Brain pericyte (primary cell): ENCODE data around the gene GPR6.

Experiments used
- DNase-seq: peaks from one replicate; pipeline ENCODE4 v3.0.0-alpha.2; 2012; ENCODE audit warnings: low read depth, low spot score

Gene GPR6

DNA sequence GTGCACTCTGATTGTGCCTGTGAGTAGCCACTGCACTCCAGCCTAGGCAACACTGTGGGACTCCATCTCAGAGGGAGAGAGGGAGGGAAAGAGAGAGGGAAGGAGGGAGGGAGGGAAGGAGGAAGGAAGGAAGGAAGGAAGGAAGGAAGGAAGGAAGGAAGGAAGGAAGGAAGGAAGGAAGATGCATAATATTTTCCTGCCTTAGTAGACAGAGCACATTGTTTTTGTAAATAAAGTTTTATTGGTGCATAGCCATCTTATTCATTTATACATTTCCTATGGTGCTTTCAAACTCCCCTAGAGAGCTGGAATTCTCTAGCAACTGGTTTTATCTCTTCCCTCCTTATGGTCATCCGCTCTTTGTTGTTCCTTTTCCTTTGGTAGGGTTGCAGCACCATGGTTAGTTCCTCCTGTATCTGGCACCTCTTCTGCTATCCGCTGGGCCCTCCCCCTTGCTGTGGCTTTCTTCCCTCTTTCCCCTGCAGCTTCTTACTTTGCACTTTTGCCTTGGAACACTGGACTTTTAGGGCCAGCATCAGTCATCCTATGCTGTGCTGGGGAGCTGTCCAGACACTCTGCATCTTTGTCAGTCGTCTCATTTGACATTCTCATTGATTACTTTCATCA is 20.2 kb downstream of the GPR6 start:
- DNase-seq: no peak

- no peak for DNase-seq
Observed at GRCh38 chr6:109999740-110000139, 21.6 kb downstream of the GPR6 start.

- no peak for DNase-seq
Observed at GRCh38 chr6:110002676-110003075, 24.6 kb downstream of the GPR6 start.

- DNase-seq: no peak
Observed at GRCh38 chr6:110013386-110013785, 35.3 kb downstream of the GPR6 start.

GRCh38 chr6:110015206-110015605 is 37.1 kb downstream of the GPR6 start:
- DNase-seq: no peak

GRCh38 chr6:110017306-110017705 is 39.2 kb downstream of the GPR6 start:
- DNase-seq: no peak

DNA sequence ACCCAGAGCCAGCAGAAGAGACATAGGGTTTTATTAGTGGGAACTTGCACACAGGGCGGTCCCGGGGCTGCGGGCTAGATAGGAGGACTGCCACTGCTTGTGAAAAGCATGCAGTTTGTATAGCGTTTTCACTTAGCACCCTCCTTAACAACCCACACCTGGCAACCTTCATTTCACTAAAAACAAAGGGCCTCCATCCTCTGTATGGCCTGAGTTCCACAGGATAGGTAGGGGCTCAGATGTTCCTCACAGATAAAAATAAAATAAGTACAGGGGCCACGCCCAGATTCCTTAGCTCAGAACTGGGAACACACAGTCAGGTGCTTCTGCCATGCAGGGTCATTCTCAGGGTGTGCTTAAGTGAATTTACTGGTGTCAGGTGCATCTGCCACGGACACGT is 39.8 kb downstream of the GPR6 start:
- no peak for DNase-seq

DNA sequence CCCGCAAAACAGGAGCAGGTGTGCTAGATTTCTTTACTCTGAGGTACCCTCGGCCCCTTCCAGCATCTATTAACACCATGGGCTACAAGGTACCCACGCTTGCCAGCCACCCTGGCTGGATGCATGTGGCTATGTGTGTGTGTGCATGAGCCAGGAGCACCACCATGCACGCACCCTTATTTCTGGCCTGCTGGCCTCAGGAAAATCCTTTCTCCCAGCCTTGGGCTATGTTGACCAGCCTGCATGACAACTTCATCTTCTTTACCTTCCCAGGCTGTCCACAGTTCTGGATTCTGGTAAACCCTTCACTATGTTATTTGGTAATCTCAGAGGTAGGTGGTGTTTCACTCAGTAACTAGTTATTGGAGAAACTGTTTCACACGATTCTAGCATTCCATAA is 40.4 kb downstream of the GPR6 start:
- no peak for DNase-seq

- no peak for DNase-seq
Observed at GRCh38 chr6:110020888-110021287, 42.8 kb downstream of the GPR6 start.

DNA sequence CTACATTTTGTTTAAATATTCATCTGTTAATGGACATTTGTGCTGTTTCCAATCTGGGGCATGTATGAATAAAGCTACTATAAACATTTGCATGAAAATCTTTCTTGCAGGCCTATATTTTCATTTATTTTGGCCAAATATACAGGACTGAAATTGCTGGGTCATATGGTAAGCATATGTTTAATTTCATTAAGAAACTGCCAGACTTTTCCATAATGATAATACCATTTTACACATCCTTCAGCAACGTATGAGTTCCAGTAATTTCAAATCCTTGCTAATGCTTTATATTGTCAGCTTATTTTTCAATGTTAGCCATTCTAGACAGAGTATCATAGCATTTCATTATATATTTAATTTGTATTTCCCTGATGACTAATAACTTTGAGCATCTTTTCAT is 51.0 kb downstream of the GPR6 start:
- DNase-seq: no peak
